Heart left ventricle (tissue), 13 donors: ENCODE measurements around the gene WWTR1.

Experiments
- CTCF ChIP-seq, 12 donors: fragments of 200-600 bp; sonication (generic) in 4 of 12; IDR thresholded peaks; one replicate each; pipeline versions ENCODE4 v1.5.0 to v1.8.0; 2018 to 2022; ENCODE audit warnings: antibody characterized with exemption in 12 of 12, mild to moderate bottlenecking in 5 of 12
- POLR2A ChIP-seq, 2 donors: fragments of 450-650 bp; IDR thresholded peaks; one replicate each; pipeline ENCODE4 v1.6.1; 2017; ENCODE audit warnings: antibody characterized with exemption in 2 of 2, mild to moderate bottlenecking in 2 of 2, moderate library complexity in 2 of 2
- donor health status: ischemic (EF 13 %, LVEDD 7.1; RV severe dilation, severe dysfunction).
- donor health status: DM: no; HTN: yes; CAD: no.
- donor health status: DM: no; HTN: no; CAD: no.
- donor health status: ischemic (EF 25% LVEDD 6.9; RV normal size, moderate dysfunction).
- donor health status: ischemic (EF 25% LVEDD 5.7; RV mildly dilated, moderate dysfunction).
- donor health status: ischemic (EF 35%, LVEDD 5.7; RV mildly dilated, moderate dysfunction).
- donor health status: nonischemic (EF 11% LVEDD 7.7; RV severe dilation, severe dysfunction).
- donor health status: DM: yes; HTN: yes; CAD: no.
- donor health status: PGD.
- donor health status: ischemic (EF 29% LVEDD 5.4; RV normal size, mild dysfunction).
- donor health status: nonischemic (EF 23%, LVEDD 6.1; RV moderate dilation, normal function).

- TF ChIP-seq CTCF (IDR thresholded peaks at IDR 0.05) (no peak), POLR2A (IDR thresholded peaks at IDR 0.05) (no peak)
Measured at GRCh38 chr3:149496891-149497290, 160.9 kb downstream of the WWTR1 start.
